Articular chondrocyte of knee joint (primary cell): ENCODE results near the gene TXNL4A. TPM values are rescaled to one million over a fixed set of nuclear protein-coding genes. Genes with fewer than 3 reads are reported as not detected.

Source experiments
- total RNA-seq: library from RNA; depleted of rRNA; stranded (reverse); fragments of >200 nt; gene quantifications from 2 replicates; pipeline ENCODE4 v1.2.3, GENCODE V29; 2012

TXNL4A gene
- 48.3 and 53.3 TPM in 2 replicates for total RNA-seq

GRCh38 chr18:79988451-79989194, at the start of gene TXNL4A:
Gene TXNL4A (minus strand): TSS chr18:79988563. CDS start chr18:79988392, 171 bp downstream.

GRCh38 chr18:80034068-80034851, 45.9 kb upstream of the TXNL4A start, which contains the start of gene RBFA:
Gene RBFA (plus strand): TSS chr18:80034434. CDS start chr18:80034496, 62 bp downstream.

DNA sequence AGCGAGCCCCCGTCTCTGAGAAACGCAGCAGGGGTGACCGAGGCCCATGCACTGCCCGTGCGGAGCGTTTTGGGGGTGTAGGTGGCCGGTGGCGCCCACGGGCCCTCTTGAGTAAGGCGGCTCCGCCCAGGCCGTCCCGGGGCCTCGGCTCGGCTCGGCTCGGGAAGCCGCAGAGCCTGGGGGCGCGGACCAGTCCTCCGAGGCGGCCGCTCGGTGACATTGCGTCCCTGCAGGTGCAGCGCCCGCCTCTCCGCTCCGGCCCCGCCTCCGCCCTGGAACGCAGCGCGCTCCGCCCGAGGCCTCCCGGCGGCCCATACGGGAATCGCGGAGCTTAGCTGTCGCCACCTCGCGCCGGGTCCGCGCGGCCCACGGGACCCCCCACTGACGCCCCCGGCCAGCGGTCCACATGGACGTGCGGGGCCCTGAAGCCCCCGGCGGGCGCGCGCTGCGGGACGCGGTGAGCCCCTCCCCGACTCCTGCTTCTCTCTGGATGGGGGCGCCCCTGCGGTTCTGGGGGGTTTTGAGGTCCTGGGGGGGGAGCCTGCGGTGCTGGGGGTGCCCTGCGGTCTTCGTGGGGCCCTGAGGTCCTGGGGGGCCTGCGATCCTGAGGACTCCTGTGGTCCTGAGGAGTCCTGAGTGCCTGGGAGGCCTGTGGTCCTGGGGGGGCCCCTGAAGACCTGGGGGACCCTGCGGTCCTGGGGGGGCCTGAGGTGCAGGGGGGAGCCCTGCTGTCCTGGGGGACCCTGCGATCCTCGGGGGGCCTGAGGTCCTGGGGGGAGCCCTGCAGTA, 23.8 kb downstream of the TXNL4A start, which contains the start of gene HSBP1L1:
TSS of gene HSBP1L1 (plus strand) at position 314 of the 789 bp plus-strand sequence. CDS start at position 407, 93 bp downstream.

DNA sequence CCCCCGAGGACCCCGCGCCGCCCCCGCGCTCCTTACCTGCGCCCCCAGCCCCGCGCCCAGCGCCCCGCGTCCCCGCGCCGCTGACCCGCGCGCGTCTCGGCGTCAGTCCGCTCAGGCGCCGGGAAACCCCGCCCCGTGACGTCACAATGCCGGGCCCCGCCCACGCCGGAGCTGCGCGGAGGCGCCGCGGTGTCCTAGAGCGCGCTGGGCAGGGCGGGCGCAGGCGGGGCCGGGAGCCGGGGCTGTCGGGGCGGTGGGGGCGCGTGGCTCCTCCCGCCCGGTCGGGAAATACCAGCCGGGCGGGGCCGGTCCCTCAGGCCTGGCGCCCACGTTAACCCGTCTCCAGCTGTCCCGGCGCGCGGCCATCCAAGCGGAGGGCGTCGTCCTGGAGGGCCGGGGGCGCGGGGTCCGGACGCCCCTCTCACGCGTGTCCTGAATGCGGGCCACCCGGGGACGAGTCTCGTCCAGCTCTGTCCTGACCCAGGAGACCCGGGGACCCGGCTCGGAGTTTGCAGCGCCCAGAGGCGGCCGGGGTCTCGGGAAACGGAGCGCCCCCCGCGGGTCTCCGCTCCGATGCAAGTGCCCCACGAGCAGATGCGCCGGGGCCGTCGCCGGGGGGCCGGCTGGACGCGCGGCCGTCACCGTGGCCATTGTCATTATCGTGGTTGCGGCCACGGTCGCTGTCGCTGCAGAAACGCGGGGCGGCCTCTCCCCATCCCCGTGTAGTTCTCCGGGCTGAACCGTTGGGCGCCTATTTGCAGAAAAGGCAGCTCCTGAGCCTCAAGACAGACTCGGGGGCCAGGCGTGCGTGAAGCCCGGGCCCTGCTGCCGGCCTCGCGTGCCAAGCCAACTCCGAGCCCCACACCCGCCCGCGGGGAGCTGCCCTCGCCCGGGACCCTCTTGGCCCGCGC, 36.6 kb downstream of the TXNL4A start, which contains the start of gene SLC66A2:
TSS of gene SLC66A2 (minus strand) at position 109 of the 911 bp plus-strand sequence. CDS start 727 bp downstream, outside the sequence.

Other genes starting within 250 kb of the TXNL4A start
- gene KCNG2, start 190.6 kb downstream of the TXNL4A start, total RNA-seq = not detected in 2 replicates
- 28.9 and 34.9 TPM in 2 replicates for gene SLC66A2, start 36.9 kb downstream of the TXNL4A start, total RNA-seq
- 9.8 and 14.8 TPM in 2 replicates for gene HSBP1L1, start 23.9 kb downstream of the TXNL4A start, total RNA-seq
- gene RBFA, start 45.9 kb upstream of the TXNL4A start, total RNA-seq = 21.3 and 22.1 TPM in 2 replicates
- 22.5 and 24.5 TPM in 2 replicates for gene ADNP2, start 120.7 kb upstream of the TXNL4A start, total RNA-seq